GM10266 (cell line): ENCODE measurements around the gene SCIN.

Experiments used
- DNase-seq: peaks from one replicate; pipeline ENCODE4 v3.0.0; 2012; ENCODE audit errors: extremely low spot score
- CTCF ChIP-seq: IDR thresholded peaks from 2 replicates; pipeline ENCODE4 v1.5.1; 2012; ENCODE audit warnings: mild to moderate bottlenecking, low read depth; ENCODE audit not compliant: control insufficient read depth, insufficient read depth; ENCODE audit errors: missing control alignments

Gene SCIN

GRCh38 chr7:12570168-12570533 lies 369 bp upstream of the SCIN start:
- no peak for DNase-seq

GRCh38 chr7:12571691-12572090 lies 1.2 kb downstream of the SCIN start:
- TF ChIP-seq CTCF: no peak

More at GRCh38 chr7:12570168-12570533, 369 bp upstream of the SCIN start:
- TF ChIP-seq CTCF: no peak

GRCh38 chr7:12572941-12573575 lies 2.5 kb downstream of the SCIN start:
- no peak for DNase-seq

More at GRCh38 chr7:12571691-12572090, 1.2 kb downstream of the SCIN start:
- no peak for DNase-seq

GRCh38 chr7:12573885-12574284 lies 3.4 kb downstream of the SCIN start:
- TF ChIP-seq CTCF: no peak
- no peak for DNase-seq

More at GRCh38 chr7:12572941-12573575, 2.5 kb downstream of the SCIN start:
- no peak for TF ChIP-seq CTCF

GRCh38 chr7:12578930-12579640 lies 8.6 kb downstream of the SCIN start:
- no peak for DNase-seq

GRCh38 chr7:12581897-12582296 lies 11.4 kb downstream of the SCIN start:
- TF ChIP-seq CTCF: no peak
- no peak for DNase-seq

More at GRCh38 chr7:12578930-12579640, 8.6 kb downstream of the SCIN start:
- TF ChIP-seq CTCF: no peak

GRCh38 chr7:12582362-12582761 lies 11.8 kb downstream of the SCIN start:
- no peak for DNase-seq
- TF ChIP-seq CTCF: no peak
